Amniotic stem cell (primary cell): ENCODE measurements around the gene MYO1C.
A peak's percentile ranks its signal among the peaks of the same experiment; 100 is the strongest.
"Not testable (repeated sequence)": the region's sequence is repeated elsewhere in the genome, so short reads cannot be mapped to it uniquely, and the experiment has no call there.

Experiments
- DNase-seq: peaks from one replicate; lab custom pipeline; 2025; lab: John Stamatoyannopoulos, UW

The MYO1C gene

DNA sequence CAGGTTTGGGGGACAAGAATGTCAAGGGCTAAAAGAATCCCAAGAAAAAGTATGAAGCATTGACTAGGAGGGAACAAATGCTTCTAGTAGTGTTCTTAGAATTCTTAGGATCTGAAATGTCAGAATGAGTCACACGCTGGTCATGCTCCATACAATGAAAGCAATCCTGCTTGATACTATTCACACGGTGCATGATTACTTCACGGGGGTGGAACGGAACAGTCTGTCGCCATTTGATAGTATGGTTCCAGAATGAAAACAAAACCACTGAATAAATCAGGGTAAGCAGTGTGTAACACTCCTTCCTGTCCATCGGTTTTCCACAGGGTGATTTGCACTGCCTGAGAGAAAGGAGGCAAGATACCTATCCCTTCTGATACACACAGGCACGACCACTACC, 69.6 kb downstream of the MYO1C start:
- peak; percentile 75 for DNase-seq

DNA sequence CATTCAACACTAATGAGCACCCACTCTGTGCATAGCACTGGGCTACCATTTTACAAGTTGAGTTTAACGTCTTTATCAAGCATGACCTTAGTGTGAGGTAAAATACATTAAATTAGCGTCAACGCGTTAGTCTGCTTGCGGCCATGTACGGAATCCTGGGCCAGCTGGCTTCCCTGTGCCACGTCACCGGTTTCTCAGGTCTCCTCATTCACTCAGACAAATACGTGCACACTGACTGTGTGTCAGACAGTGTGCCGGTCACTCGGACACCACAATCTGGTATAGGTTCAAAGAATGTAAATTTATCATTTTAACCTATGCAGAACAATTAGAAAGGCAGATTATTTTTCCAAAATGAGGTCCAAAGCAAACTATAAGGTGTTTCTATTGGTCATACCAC, 71.0 kb downstream of the MYO1C start:
- DNase-seq: no peak

DNA sequence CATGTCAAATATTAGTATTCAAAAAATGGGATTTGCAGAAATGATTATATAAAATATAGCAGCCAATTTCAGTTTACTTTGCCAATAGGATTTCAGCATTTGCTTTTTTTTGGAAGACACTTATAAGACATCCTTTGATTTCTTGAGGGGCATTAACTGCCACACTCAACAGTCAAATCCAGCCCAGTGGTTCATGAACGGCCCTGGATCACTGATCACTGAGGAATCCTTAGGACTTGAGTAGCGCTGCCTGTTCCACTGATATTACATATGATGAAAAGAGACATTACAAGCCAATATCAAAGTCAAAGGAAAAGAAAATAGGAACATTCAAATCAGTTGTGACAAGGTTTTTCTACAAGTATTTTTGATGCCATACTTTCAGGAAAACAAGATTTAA, 71.5 kb downstream of the MYO1C start:
- DNase-seq: no peak

DNA sequence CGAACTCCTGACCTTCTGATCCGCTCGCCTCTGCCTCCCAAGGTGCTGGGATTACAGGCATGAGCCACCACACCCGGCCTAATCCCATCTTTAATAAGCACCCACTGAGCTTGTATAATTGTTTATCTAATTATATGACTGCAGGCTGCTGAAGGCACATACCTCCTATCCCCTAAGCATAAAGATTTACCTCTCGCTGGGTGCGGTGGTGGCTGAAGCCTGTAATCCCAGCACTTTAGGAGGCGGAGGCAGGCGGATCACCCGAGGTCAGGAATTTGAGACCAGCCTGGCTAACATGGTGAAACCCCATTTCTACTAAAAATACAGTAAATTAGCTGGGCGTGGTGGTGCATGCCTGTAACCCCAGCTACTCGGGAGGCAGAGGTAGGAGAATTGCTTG, 72.3 kb downstream of the MYO1C start:
- DNase-seq: no peak

DNA sequence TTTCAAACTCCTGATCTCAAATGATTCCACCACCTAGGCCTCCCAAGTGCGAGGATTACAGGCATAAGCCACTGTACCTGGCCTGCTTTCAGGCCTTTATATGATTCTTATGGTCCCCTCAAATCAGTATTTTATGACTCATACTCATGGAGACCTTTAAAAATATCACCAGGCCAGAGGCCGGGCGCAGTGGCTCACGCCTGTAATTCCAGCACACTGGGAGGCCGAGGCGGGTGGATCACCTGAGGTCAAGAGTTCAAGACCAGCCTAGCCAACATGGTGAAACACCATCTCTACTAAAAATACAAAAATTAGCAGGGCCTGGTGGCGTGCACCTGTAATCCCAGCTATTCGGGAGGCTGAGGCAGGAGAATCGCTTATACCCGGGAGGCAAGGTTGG, 74.0 kb downstream of the MYO1C start:
- DNase-seq: not testable (repeated sequence)

DNA sequence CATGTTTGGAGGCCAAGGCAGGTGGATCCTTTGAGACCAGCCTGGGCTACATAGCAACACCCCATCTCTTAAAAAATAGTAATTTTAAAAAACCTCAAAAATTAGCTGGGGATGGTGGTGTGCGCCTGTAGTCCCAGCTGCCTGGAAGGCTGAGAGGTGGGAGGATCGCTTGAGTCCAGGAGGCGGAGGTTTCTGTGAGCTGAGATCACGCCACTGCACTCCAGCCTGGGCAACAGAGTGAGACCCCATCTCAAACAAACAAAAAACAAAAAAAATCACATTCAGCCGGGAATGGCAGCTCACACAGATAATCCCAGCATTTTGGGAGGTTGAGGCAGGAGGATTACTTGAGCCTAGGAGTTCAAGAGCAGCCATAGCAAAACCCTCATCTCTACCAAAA, 76.1 kb downstream of the MYO1C start:
- DNase-seq: no peak

DNA sequence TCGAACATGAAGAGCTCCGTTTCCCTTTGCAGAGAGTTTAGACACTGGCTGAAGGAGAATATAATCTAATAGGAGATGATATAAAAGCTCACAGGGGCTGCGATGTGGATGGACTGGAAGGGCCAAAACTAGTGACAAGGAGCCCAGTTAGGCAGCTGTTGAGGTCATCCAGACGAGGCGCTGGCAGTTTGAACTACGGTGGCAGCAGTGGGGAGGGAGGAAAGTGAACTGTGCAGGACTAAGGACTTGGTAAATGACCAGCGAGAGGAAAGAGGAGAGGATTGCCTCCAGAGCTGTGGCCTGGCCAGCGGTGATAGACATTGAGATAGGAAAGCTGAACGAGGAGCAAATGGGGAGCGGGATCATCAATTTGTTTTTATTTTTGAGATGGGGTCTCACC, 77.9 kb downstream of the MYO1C start:
- DNase-seq: no peak
